KMS-11 (cell line): ENCODE measurements around the gene GALNTL6.
"Not testable (repeated sequence)": the region's sequence is repeated elsewhere in the genome, so short reads cannot be mapped to it uniquely, and the experiment has no call there.

ENCODE experiments used
- H2AFZ ChIP-seq: fragments of 200-600 bp; sonication (generic); 2 replicates; pipeline ENCODE4 v1.6.1; 2016; ENCODE audit warnings: antibody characterized with exemption, mixed run types, low read depth
- H3K27ac ChIP-seq: fragments of 200-600 bp; sonication (generic); 2 replicates; pipeline ENCODE4 v1.6.1; 2016; ENCODE audit warnings: mild to moderate bottlenecking, mixed run types
- H3K27me3 ChIP-seq: fragments of 200-600 bp; sonication (generic); 2 replicates; pipeline ENCODE4 v1.6.1; 2017; ENCODE audit warnings: mild to moderate bottlenecking, low read depth, mixed run types, moderate library complexity; ENCODE audit not compliant: insufficient read depth
- H3K36me3 ChIP-seq: fragments of 200-600 bp; sonication (generic); 2 replicates; pipeline ENCODE4 v1.6.1; 2017; ENCODE audit warnings: mild to moderate bottlenecking, mixed run types; ENCODE audit not compliant: insufficient read depth
- H3K4me1 ChIP-seq: fragments of 200-600 bp; sonication (generic); 2 replicates; pipeline ENCODE4 v1.6.1; 2016; ENCODE audit warnings: mild to moderate bottlenecking, low read depth, mixed run types; ENCODE audit not compliant: poor library complexity, severe bottlenecking
- H3K4me2 ChIP-seq: fragments of 200-600 bp; sonication (generic); 2 replicates; pipeline ENCODE4 v1.7.0; 2016; ENCODE audit warnings: mild to moderate bottlenecking, mixed run types
- H3K4me3 ChIP-seq: fragments of 200-600 bp; sonication (generic); IDR thresholded peaks from 2 replicates; pipeline ENCODE4 v1.6.1; 2017; ENCODE audit warnings: low read depth, low read length, mixed read lengths; ENCODE audit not compliant: insufficient read depth
- H3K79me2 ChIP-seq: fragments of 200-600 bp; sonication (generic); 2 replicates; pipeline ENCODE4 v1.6.1; 2016; ENCODE audit warnings: low read depth, mixed run types; ENCODE audit not compliant: insufficient read depth
- H3K9ac ChIP-seq: fragments of 200-600 bp; sonication (generic); 2 replicates; pipeline ENCODE4 v1.6.1; 2016; ENCODE audit warnings: mild to moderate bottlenecking, mixed run types
- H4K20me1 ChIP-seq: fragments of 200-600 bp; sonication (generic); 2 replicates; pipeline ENCODE4 v1.6.1; 2016; ENCODE audit warnings: mild to moderate bottlenecking, mixed run types; ENCODE audit not compliant: insufficient read depth
- CTCF ChIP-seq: fragments of 200-600 bp; sonication (generic); conservative IDR thresholded peaks from 2 replicates; pipeline ENCODE4 v1.6.1; 2017; ENCODE audit warnings: low read depth, mild to moderate bottlenecking, antibody characterized with exemption, low read length, moderate library complexity, mixed read lengths

Gene GALNTL6

DNA sequence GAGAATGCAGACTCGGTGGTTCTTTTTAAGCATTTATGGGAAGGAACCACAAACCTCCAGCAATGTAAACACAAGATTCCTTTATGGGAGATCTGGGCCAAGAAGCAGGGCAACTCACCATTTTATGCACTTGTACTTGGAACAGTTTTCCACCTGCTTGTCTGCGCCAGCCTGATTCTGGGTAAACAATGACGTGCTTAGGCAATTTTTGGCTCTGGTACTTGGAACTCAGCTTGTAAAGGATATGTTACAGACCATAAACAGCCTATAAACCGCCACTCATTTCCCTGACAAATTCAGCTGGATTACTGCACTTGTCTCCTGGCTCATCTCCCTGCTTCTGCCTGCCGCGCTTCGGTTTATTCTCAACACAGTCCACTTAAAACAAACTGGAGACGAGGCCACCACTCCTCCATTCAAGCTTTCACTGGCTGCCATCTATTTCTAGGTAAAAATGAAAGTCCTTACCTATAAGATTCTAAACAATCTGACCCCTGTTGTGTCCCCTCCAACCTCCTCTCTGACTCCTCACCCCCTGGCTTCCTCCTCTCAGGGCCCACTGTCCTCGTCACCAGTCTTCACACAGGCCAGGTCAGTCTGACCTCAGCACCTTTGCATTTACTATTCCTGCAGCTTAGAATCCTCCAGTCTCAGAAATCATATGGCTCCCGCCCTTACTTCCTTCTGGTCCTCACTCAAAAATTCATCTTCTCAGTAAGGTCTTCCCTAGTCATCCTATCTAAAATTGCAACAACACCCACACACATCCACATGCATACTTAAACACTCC, 1149.6 kb downstream of the GALNTL6 start:
- TF ChIP-seq CTCF, result no peak
- Histone ChIP-seq H3K27me3 (no peaks in the 10 kb centered on the region), H3K79me2 (no peaks in the 10 kb centered on the region), H3K4me1 (no peaks in the 10 kb centered on the region), H3K36me3 (no peaks in the 10 kb centered on the region), H3K4me3 (no peak overlapping the region), H3K4me2 (no peak overlapping the region), H2AFZ (no peak overlapping the region), H3K9ac (no peak overlapping the region), H3K27ac (no peak overlapping the region), H4K20me1 (no peaks in the 10 kb centered on the region)

DNA sequence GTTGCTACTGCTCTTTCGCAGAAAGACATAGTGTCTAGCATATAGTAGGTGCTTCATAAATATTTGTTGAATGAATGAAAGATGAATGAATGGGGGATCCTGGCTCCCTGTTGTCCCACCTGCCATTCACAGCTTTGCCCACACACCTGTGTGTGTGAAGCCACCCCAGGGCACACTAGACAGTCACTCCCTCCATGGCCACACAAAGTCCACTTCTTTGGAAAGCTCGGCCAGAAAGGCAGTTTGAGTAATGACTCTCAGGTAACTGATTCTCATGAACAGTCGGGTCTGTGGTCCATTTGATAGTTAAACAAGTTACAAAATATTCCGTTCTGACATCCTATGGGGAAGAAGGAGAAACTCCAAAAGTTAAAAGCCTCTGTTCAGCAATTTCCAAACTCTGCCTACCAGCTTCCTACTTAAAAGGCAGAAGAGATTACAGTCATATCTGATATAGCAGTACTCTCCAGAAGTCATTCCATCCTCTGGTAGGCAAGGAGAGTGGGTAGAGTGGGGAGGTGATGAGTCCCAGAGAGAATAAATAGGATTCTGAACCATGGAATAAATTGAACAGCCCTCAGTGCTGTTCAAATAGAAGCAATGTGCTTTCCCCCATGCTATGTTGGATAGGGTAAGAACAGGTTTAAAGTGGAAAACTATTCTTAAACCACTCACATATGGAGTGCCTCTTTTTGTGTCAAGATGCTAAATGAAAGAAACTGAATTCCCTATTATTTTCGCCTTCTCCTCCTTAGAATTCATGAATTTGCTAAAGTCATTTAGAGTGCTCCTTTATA, 1150.5 kb downstream of the GALNTL6 start:
- no peak overlapping the region for H3K9ac ChIP-seq
- H3K27me3 ChIP-seq, result no peaks in the 10 kb centered on the region
- TF ChIP-seq CTCF, result no peak
- H3K4me3 ChIP-seq, result no peak overlapping the region
- H4K20me1 ChIP-seq, result no peaks in the 10 kb centered on the region
- no peaks in the 10 kb centered on the region for H3K4me1 ChIP-seq
- no peak overlapping the region for H3K4me2 ChIP-seq
- no peak overlapping the region for H2AFZ ChIP-seq
- H3K79me2 ChIP-seq, result no peaks in the 10 kb centered on the region
- no peak overlapping the region for H3K27ac ChIP-seq
- H3K36me3 ChIP-seq, result no peaks in the 10 kb centered on the region

GRCh38 chr4:172970189-172970588, 1157.0 kb downstream of the GALNTL6 start:
- not testable (repeated sequence) for H3K4me2 ChIP-seq, H3K9ac ChIP-seq, H3K36me3 ChIP-seq, H3K27ac ChIP-seq, H3K4me1 ChIP-seq, H4K20me1 ChIP-seq, H2AFZ ChIP-seq, H3K27me3 ChIP-seq, H3K4me3 ChIP-seq, H3K79me2 ChIP-seq

DNA sequence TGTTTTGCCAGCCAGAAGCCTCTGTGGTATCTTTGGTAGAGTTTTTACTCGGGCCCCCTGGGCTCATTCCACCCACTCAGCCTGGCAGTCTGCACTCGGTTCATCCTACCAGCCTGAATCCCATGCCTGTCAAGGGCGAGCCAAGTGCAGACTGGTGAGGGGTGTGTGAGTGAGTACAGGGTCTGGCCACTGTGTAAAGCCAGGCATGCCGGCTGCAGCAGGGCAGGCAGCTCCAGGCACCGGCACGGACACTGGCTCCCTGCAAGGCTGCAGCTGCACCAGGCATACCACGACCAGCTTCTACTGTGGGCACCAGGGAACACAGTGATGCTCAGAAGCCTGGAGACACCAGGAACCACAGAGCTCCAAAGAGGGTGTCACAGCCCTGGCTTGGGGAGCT, 1161.4 kb downstream of the GALNTL6 start:
- H3K27me3 ChIP-seq, result no peaks in the 10 kb centered on the region
- TF ChIP-seq CTCF, result no peak
- no peak overlapping the region for H3K9ac ChIP-seq
- H3K4me2 ChIP-seq, result no peak overlapping the region
- peaks cover 26% of the 10 kb centered on the region for H3K4me1 ChIP-seq
- H3K36me3 ChIP-seq, result no peaks in the 10 kb centered on the region
- no peaks in the 10 kb centered on the region for H3K79me2 ChIP-seq
- H2AFZ ChIP-seq, result no peak overlapping the region
- no peak overlapping the region for H3K4me3 ChIP-seq
- no peak overlapping the region for H3K27ac ChIP-seq
- H4K20me1 ChIP-seq, result no peaks in the 10 kb centered on the region
